RWPE2 (cell line): Measurements from ENCODE around the gene TBX19.
A peak's percentile ranks its signal among the peaks of the same experiment; 100 is the strongest.

Experiments
- ATAC-seq: fragments of 200-7000 bp; cut with Tn5 transposase; 3 replicates; pipeline ENCODE4 v1.9.1; 2021; ENCODE audit warnings: low read depth
- DNase-seq: peaks from one replicate; pipeline ENCODE4 v3.0.0-alpha.2; 2020; ENCODE audit warnings: low spot score
- H3K27ac ChIP-seq: fragments of 450-650 bp; 2 replicates; pipeline ENCODE4 v1.5.1; 2017; ENCODE audit warnings: mild to moderate bottlenecking; ENCODE audit not compliant: poor library complexity, severe bottlenecking
- H3K27me3 ChIP-seq: fragments of 250-450 bp; sonication (Bioruptor Pico); 2 replicates; pipeline ENCODE4 v1.5.1; 2021; ENCODE audit warnings: mild to moderate bottlenecking, moderate library complexity; ENCODE audit not compliant: insufficient read depth, poor library complexity, severe bottlenecking
- H3K36me3 ChIP-seq: fragments of 250-450 bp; sonication (Bioruptor Pico); 2 replicates; pipeline ENCODE4 v1.5.1; 2020; ENCODE audit warnings: low read depth, mild to moderate bottlenecking, moderate library complexity
- H3K4me1 ChIP-seq: fragments of 250-450 bp; sonication (Bioruptor Pico); 2 replicates; pipeline ENCODE4 v1.5.1; 2021; ENCODE audit warnings: mild to moderate bottlenecking, moderate library complexity; ENCODE audit not compliant: insufficient read depth, poor library complexity, severe bottlenecking
- H3K4me3 ChIP-seq: fragments of 250-450 bp; sonication (Bioruptor Pico); 2 replicates; pipeline ENCODE4 v1.5.1; 2021; ENCODE audit warnings: mild to moderate bottlenecking, moderate library complexity; ENCODE audit not compliant: severe bottlenecking
- H3K9me3 ChIP-seq: fragments of 250-450 bp; sonication (Bioruptor Pico); 2 replicates; pipeline ENCODE4 v1.5.1; 2021; ENCODE audit warnings: mild to moderate bottlenecking, moderate library complexity; ENCODE audit not compliant: severe bottlenecking
- CTCF ChIP-seq: fragments of 450-650 bp; IDR thresholded peaks from one replicate; pipeline ENCODE4 v1.5.1; 2017; ENCODE audit warnings: mild to moderate bottlenecking, moderate library complexity; ENCODE audit not compliant: poor library complexity, severe bottlenecking

TBX19 gene

DNA sequence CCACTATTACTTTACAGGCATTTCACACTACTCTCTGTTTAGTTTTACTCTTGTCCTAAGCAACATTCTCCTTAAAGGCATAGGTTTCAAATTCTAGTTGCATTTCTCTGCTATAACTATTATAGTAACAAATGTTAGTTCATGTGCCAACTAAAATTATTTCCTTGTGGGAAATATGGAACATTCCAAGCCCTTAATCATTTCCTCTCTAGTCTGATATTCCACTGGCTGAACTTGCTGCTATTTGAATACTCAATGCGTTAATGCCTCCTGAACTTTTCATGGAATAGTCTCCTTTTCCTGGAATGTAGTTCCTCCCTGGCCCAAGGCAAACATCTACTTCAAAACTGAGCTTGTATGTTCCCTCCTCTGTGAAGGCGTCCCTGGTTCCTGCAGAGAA lies 19.3 kb upstream of the TBX19 start:
- no peak for TF ChIP-seq CTCF

DNA sequence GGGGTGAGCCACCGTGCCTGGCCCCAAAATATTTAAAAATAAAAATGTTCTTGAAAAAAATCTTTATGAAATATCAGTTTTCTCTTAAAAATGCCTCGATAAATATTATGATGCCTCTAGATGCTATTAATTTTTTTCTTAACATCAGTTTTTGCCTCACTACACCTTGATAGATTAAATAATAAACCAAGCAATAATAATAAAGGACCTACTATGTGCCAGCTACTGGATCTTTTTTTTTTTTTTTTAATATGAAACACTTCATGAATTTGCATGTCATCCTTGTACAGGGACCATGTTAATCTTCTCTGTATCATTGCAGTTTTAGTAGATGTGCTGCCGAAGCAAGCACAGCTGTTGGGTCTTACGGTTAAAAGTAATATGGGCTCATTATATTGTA lies 17.5 kb upstream of the TBX19 start:
- Histone ChIP-seq H3K36me3 (no peaks in the 10 kb centered on the region), H3K4me3 (no peak overlapping the region), H3K27me3 (no peaks in the 10 kb centered on the region), H3K4me1 (peaks cover 31% of the 10 kb centered on the region), H3K27ac (peak overlapping the region; percentile 89), H3K9me3 (no peaks in the 10 kb centered on the region)
- ATAC-seq, result no peak
- DNase-seq, result no peak
- TF ChIP-seq CTCF, result no peak

More for the DNA sequence above, 19.3 kb upstream of the TBX19 start:
- Histone ChIP-seq H3K27ac (peak overlapping the region; percentile 89), H3K27me3 (no peaks in the 10 kb centered on the region), H3K9me3 (peaks cover 6% of the 10 kb centered on the region), H3K4me3 (no peak overlapping the region), H3K4me1 (peaks cover 31% of the 10 kb centered on the region), H3K36me3 (no peaks in the 10 kb centered on the region; the same call in 1 of the 2 replicates)
- ATAC-seq (peak; percentile 93), DNase-seq (no peak)

DNA sequence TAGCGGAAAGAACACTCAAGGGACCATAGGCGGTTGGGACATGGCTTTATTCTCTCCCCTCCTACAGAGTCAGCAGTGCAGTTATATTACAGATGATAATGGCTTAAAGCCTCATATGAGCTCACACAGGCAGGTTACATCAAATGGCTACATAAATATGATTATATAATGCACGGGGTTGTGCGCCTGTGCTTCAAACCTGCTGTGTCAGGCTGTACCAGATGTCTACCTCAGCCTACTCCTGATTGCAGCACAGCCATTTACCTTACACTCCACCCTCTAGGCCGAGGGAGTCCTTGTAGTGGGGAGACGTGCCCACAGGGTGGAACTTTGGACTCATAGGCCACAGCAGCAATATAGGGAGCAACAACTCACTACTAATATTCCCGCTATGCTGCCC lies 16.4 kb upstream of the TBX19 start:
- H3K27ac ChIP-seq, result no peak overlapping the region
- DNase-seq (no peak), ATAC-seq (no peak)
- no peaks in the 10 kb centered on the region for H3K27me3 ChIP-seq
- no peak overlapping the region for H3K4me3 ChIP-seq
- H3K9me3 ChIP-seq, result no peaks in the 10 kb centered on the region
- H3K36me3 ChIP-seq, result no peaks in the 10 kb centered on the region
- no peak for TF ChIP-seq CTCF
- peaks cover 31% of the 10 kb centered on the region for H3K4me1 ChIP-seq

DNA sequence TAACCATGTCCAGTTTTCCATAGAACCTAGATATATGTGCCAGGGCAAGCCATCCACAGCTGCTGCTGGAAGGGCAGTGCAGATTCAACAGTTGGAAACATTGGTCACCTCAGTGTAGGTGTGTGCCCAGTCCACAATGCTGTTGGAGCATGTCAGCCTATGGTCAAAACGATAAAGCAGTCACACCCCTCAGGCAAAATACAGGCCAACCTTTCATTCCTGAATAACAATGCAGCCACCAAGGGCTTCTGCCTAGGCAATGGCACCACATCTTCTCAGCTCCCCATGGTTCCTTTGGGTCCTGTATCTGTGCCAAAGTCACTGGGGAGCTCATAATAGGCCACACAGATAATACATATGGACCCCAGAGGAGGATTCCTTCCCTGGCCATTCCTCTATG lies 15.1 kb upstream of the TBX19 start:
- ATAC-seq (no peak), DNase-seq (no peak)
- no peak for TF ChIP-seq CTCF
- Histone ChIP-seq H3K36me3 (no peaks in the 10 kb centered on the region), H3K4me1 (peaks cover 22% of the 10 kb centered on the region), H3K27ac (no peak overlapping the region), H3K9me3 (no peaks in the 10 kb centered on the region), H3K27me3 (no peaks in the 10 kb centered on the region), H3K4me3 (no peak overlapping the region)

- Histone ChIP-seq H3K27me3 (no peaks in the 10 kb centered on the region), H3K4me1 (peaks cover 16% of the 10 kb centered on the region), H3K4me3 (no peak overlapping the region), H3K36me3 (no peaks in the 10 kb centered on the region), H3K9me3 (no peaks in the 10 kb centered on the region), H3K27ac (no peak overlapping the region)
- DNase-seq (no peak), ATAC-seq (peak; percentile 49)
- TF ChIP-seq CTCF, result no peak
Measured at GRCh38 chr1:168266644-168267186, 14.0 kb upstream of the TBX19 start.
